Neutrophil (primary cell): ENCODE measurements around the gene ZNF804A.

Experiments
- H3K27ac ChIP-seq: fragments of 200-600 bp; sonication (generic); 2 replicates; pipeline ENCODE4 v1.5.1; 2016; ENCODE audit warnings: mild to moderate bottlenecking, moderate library complexity
- H3K27me3 ChIP-seq: fragments of 200-600 bp; sonication (generic); 2 replicates; pipeline ENCODE4 v1.6.0; 2016; ENCODE audit warnings: mild to moderate bottlenecking
- H3K36me3 ChIP-seq: fragments of 200-600 bp; sonication (generic); 2 replicates; pipeline ENCODE4 v1.5.1; 2017
- H3K4me1 ChIP-seq, 2 experiments: fragments of 200-600 bp in 1 of 2; sonication (generic) in 1 of 2; 1 replicate in 1 of 2; 2 replicates in 1 of 2; pipeline versions ENCODE4 v1.5.1 to v1.6.1; 2013 to 2016; ENCODE audit warnings: low read depth in 1 of 2, low read length in 1 of 2, mild to moderate bottlenecking in 1 of 2, moderate library complexity in 1 of 2; ENCODE audit not compliant: control insufficient read depth in 1 of 2, insufficient read depth in 1 of 2
- H3K4me3 ChIP-seq, 2 experiments: fragments of 200-600 bp in 1 of 2; sonication (generic) in 1 of 2; 1 replicate in 1 of 2; 2 replicates in 1 of 2; pipeline ENCODE4 v1.5.1; 2013 to 2016; ENCODE audit warnings: low read depth in 1 of 2, low read length in 1 of 2, mild to moderate bottlenecking in 1 of 2, moderate library complexity in 1 of 2
- H3K9me3 ChIP-seq: fragments of 200-600 bp; sonication (generic); 2 replicates; pipeline ENCODE4 v1.5.1; 2016
- TF ChIP-seq, protein P1 (sequence below): fragments of 200-600 bp; sonication (generic); IDR thresholded peaks from 2 replicates; pipeline ENCODE4 v1.5.1; 2016; ENCODE audit warnings: antibody characterized with exemption

The ZNF804A gene

DNA sequence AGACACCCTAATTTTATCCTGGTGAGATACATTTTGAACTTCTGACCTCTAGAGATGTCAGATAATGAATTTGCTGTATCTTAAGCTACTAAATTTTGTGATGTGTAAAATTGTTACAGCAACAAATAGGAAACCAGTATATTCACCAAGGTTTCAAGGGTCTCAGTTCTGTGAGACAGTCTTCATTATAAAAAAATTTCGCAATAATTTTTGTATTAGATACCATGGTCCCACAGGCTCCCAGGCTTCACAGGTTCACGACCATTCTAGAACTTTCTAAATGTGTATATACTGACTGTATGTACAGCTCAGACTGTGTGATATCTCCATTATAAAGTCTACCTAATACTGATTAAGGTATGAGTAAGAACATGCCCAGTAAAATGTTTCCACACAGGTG, 181.4 kb downstream of the ZNF804A start:
- no peaks in the 10 kb centered on the region for H3K27me3 ChIP-seq
- H3K36me3 ChIP-seq = no peaks in the 10 kb centered on the region
- H3K27ac ChIP-seq = no peak overlapping the region
- no peaks in the 10 kb centered on the region for H3K4me1 ChIP-seq
- TF ChIP-seq, protein P1, sequence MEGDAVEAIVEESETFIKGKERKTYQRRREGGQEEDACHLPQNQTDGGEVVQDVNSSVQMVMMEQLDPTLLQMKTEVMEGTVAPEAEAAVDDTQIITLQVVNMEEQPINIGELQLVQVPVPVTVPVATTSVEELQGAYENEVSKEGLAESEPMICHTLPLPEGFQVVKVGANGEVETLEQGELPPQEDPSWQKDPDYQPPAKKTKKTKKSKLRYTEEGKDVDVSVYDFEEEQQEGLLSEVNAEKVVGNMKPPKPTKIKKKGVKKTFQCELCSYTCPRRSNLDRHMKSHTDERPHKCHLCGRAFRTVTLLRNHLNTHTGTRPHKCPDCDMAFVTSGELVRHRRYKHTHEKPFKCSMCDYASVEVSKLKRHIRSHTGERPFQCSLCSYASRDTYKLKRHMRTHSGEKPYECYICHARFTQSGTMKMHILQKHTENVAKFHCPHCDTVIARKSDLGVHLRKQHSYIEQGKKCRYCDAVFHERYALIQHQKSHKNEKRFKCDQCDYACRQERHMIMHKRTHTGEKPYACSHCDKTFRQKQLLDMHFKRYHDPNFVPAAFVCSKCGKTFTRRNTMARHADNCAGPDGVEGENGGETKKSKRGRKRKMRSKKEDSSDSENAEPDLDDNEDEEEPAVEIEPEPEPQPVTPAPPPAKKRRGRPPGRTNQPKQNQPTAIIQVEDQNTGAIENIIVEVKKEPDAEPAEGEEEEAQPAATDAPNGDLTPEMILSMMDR = no peak
- H3K9me3 ChIP-seq = no peaks in the 10 kb centered on the region
- H3K4me3 ChIP-seq = no peak overlapping the region

GRCh38 chr2:184780384-184780783, 182.1 kb downstream of the ZNF804A start:
- H3K4me3 ChIP-seq = no peak overlapping the region
- no peaks in the 10 kb centered on the region for H3K27me3 ChIP-seq
- TF ChIP-seq, protein P1 = no peak
- no peaks in the 10 kb centered on the region for H3K9me3 ChIP-seq
- H3K27ac ChIP-seq = no peak overlapping the region
- no peaks in the 10 kb centered on the region for H3K4me1 ChIP-seq
- no peaks in the 10 kb centered on the region for H3K36me3 ChIP-seq

- no peaks in the 10 kb centered on the region for H3K9me3 ChIP-seq
- H3K4me3 ChIP-seq = no peak overlapping the region
- H3K36me3 ChIP-seq = no peaks in the 10 kb centered on the region
- no peaks in the 10 kb centered on the region for H3K4me1 ChIP-seq
- H3K27me3 ChIP-seq = no peaks in the 10 kb centered on the region
- no peak overlapping the region for H3K27ac ChIP-seq
- TF ChIP-seq, protein P1 = no peak
Measured at GRCh38 chr2:184780944-184781343, 182.6 kb downstream of the ZNF804A start.

DNA sequence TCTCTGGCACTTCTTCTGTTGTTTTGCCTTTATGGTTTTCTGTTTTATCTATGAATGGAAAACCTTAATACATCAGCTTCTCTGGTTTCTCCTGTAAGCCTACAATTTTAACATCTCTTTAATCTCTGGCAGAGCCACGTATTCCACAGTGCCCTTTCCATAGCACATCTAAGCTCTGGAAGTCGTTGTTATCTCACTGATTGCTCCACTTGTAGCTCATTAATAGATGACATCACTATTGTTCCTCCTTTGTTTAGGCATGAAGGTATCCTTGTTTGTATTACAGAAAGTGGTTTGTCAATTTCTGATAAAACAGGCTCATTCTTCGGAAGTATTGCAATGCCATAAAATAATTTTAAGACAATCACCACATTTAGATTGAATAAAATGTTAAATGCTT, 185.2 kb downstream of the ZNF804A start:
- no peaks in the 10 kb centered on the region for H3K27me3 ChIP-seq
- no peak overlapping the region for H3K27ac ChIP-seq
- no peaks in the 10 kb centered on the region for H3K9me3 ChIP-seq
- no peaks in the 10 kb centered on the region for H3K4me1 ChIP-seq
- H3K36me3 ChIP-seq = no peaks in the 10 kb centered on the region
- TF ChIP-seq, protein P1 = no peak
- no peak overlapping the region for H3K4me3 ChIP-seq

GRCh38 chr2:184793176-184793575, 194.8 kb downstream of the ZNF804A start:
- Histone ChIP-seq H3K27ac (no peak overlapping the region), H3K4me3 (no peak overlapping the region), H3K27me3 (no peaks in the 10 kb centered on the region), H3K36me3 (no peaks in the 10 kb centered on the region), H3K9me3 (no peaks in the 10 kb centered on the region), H3K4me1 (no peaks in the 10 kb centered on the region)
- TF ChIP-seq, protein P1 = no peak

- Histone ChIP-seq H3K36me3 (no peaks in the 10 kb centered on the region), H3K9me3 (no peaks in the 10 kb centered on the region), H3K27me3 (no peaks in the 10 kb centered on the region), H3K4me1 (peaks cover 0 to 12% of the 10 kb centered on the region in 2 experiments), H3K4me3 (no peak overlapping the region), H3K27ac (peak overlapping the region; percentile 58)
- TF ChIP-seq, protein P1 = no peak
Measured at GRCh38 chr2:184799379-184799778, 201.1 kb downstream of the ZNF804A start.
